Naive B cell (primary cell): ENCODE measurements around the gene MAP2. TPM values are rescaled to one million over a fixed set of nuclear protein-coding genes. Genes with fewer than 3 reads are reported as not detected.

Experiments used
- ATAC-seq, 2 donors: fragments of 150-1000 bp; cut with Tn5 transposase; 2 replicates each; pipeline ENCODE4 v1.10.0; 2021; ENCODE audit warnings: low read depth in 2 of 2, mild to moderate bottlenecking in 2 of 2, moderate library complexity in 2 of 2
- DNase-seq: peaks from one replicate; pipeline ENCODE4 v3.0.0; 2022
- H3K27ac Mint-ChIP-seq, 6 donors: one replicate each; pipeline ENCODE4 v1.8.0; 2020 to 2022; ENCODE audit warnings: mild to moderate bottlenecking in 6 of 6, mixed read lengths in 6 of 6, moderate library complexity in 5 of 6, inconsistent platforms in 2 of 6
- H3K27me3 Mint-ChIP-seq, 3 donors: one replicate each; pipeline ENCODE4 v1.8.0; 2021 to 2022; ENCODE audit warnings: mixed read lengths in 3 of 3, mild to moderate bottlenecking in 1 of 3
- H3K36me3 Mint-ChIP-seq, 2 donors: one replicate each; pipeline ENCODE4 v1.8.0; 2020 to 2022; ENCODE audit warnings: mixed read lengths in 2 of 2, inconsistent platforms in 1 of 2, mild to moderate bottlenecking in 1 of 2
- H3K4me1 Mint-ChIP-seq, 3 donors: one replicate each; pipeline ENCODE4 v1.8.0; 2020 to 2022; ENCODE audit warnings: mixed read lengths in 3 of 3, inconsistent platforms in 1 of 3, mild to moderate bottlenecking in 1 of 3, moderate library complexity in 1 of 3
- H3K4me3 Mint-ChIP-seq, 8 donors: one replicate each; pipeline ENCODE4 v1.8.0; 2020 to 2022; ENCODE audit warnings: mild to moderate bottlenecking in 8 of 8, mixed read lengths in 8 of 8, moderate library complexity in 8 of 8, inconsistent platforms in 2 of 8
- H3K9me3 Mint-ChIP-seq, 7 donors: one replicate each; pipeline ENCODE4 v1.8.0; 2020 to 2022; ENCODE audit warnings: mixed read lengths in 7 of 7, mild to moderate bottlenecking in 5 of 7, inconsistent platforms in 2 of 7, moderate library complexity in 1 of 7
- polyA plus RNA-seq, 6 donors: library from polyadenylated mRNA; unstranded; fragments of 300-500 nt; fragmentation: Illumina TruSeq; gene quantifications; one replicate each; pipeline ENCODE4 v1.2.3, GENCODE V29; 2021; ENCODE audit warnings: low read depth in 6 of 6

Gene MAP2
- polyA plus RNA-seq, 6 donors from 2014 or later, result 2.7 to 10.1 (median 6.3) TPM

DNA sequence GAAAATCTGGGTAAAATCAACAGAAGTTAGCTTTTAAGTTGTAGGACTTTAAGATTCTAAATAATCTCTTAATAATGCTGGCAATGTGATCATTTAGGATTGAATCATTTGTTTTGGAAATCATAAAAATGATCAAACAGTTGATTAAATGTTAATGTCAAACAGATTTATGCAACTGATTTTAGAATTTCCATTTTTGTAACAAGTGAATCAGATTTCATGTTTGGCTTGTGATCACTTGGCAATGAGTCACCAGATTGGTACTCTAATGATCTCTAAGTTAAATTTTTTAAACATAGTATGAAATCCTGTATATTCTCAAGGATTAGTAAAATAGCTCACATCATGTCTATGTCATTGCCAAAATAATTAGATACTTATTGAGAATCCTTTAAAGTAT is 297.6 kb downstream of the MAP2 start:
- no peak for DNase-seq

DNA sequence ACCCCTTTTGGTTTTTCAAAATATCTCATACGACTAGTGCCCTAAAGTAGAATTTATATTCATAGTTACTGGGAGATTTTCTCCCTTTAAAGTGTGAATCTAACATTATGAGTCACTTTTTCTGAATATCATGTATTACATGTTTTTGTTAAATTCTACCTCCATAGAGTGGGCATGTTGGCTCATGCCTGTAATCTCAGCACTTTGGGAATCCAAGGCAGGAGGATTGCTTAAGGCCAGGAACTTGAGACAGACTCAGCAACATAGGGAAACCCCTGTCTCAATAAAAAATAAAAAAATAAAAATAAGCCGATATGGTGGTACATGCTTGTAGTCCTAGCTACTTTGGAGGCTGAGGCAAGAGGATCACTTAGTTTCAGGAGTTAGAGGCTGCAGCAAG is 302.5 kb downstream of the MAP2 start:
- Mint-ChIP-seq H3K36me3 (peaks cover 0 to 5% of the 10 kb centered on the region in 2 donors), H3K27ac (no peak overlapping the region), H3K4me3 (no peak overlapping the region), H3K9me3 (no peaks in the 10 kb centered on the region), H3K4me1 (no peaks in the 10 kb centered on the region), H3K27me3 (no peaks in the 10 kb centered on the region)
- DNase-seq (no peak), ATAC-seq (no peak)

More for the DNA sequence above, 297.6 kb downstream of the MAP2 start:
- no peak for ATAC-seq
- Mint-ChIP-seq H3K27me3 (no peaks in the 10 kb centered on the region), H3K36me3 (peaks cover 0 to 5% of the 10 kb centered on the region in 2 donors), H3K4me3 (no peak overlapping the region), H3K27ac (no peak overlapping the region), H3K4me1 (no peaks in the 10 kb centered on the region), H3K9me3 (no peaks in the 10 kb centered on the region)

DNA sequence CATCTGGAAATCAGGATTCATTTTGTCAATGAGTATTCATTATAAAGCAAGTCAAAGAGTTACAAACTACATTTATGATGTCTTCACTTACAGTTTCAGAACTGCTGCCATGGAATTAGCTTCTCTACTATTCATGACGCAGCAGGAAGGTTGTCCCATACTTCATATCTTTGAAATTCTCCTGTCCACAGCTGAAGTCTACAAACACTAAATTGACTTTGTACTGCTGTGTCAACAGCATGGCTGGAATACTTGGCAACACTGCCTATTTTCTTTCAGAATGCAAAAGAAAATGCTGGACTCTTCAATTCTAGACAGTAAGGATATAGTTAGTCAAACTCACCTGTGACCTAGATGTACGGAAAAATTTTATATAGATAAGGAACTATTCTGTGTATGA is 303.2 kb downstream of the MAP2 start:
- H3K4me3 Mint-ChIP-seq, result no peak overlapping the region
- no peaks in the 10 kb centered on the region for H3K27me3 Mint-ChIP-seq
- DNase-seq (no peak), ATAC-seq (no peak)
- H3K27ac Mint-ChIP-seq, result no peak overlapping the region
- no peaks in the 10 kb centered on the region for H3K4me1 Mint-ChIP-seq
- peaks cover 0 to 5% of the 10 kb centered on the region in 2 donors for H3K36me3 Mint-ChIP-seq
- H3K9me3 Mint-ChIP-seq, result no peaks in the 10 kb centered on the region

DNA sequence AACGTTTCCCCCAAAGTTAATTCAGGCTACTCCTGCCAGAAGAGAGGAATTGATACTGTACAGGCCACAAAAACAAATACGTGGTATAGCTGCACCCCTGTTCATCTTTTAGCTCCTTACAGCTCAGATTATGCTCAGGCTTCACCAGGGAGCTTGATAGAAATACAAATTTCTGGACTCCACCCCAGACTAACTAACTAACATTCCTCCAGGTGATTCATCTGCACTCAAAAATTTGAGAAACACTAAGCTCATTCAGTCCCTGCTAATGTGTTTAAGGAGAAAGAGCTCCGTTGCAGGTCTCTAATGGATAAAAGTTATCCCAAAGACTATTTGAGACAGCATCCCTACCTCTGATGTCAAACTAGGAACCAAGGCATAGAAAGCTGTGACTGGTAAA is 311.0 kb downstream of the MAP2 start:
- ATAC-seq (no peak), DNase-seq (no peak)
- Mint-ChIP-seq H3K9me3 (no peaks in the 10 kb centered on the region), H3K4me1 (no peaks in the 10 kb centered on the region), H3K36me3 (no peaks in the 10 kb centered on the region), H3K27ac (no peak overlapping the region), H3K27me3 (peaks cover 0 to 10% (median 4%) of the 10 kb centered on the region in 3 donors), H3K4me3 (no peak overlapping the region)

DNA sequence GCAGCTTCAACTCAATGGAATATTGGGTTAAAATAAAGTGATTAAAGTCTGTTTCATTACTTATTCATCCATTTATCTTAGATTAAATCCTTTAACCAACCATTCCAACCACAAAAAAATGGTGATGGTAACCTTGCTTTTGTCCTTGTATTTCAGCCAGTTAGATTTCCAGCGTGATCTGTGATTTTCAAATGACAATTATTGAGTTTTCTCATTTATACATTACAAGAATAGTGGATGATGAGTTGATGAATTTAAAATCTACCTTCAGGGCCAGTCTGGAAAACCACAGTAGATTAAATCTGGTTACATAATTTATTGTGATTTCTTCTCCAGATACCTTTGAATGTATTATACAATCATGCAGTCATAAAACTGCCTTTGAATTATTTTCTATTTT is 318.1 kb downstream of the MAP2 start:
- H3K36me3 Mint-ChIP-seq, result no peaks in the 10 kb centered on the region
- no peak overlapping the region for H3K4me3 Mint-ChIP-seq
- peaks cover 0 to 10% (median 4%) of the 10 kb centered on the region in 3 donors for H3K27me3 Mint-ChIP-seq
- H3K4me1 Mint-ChIP-seq, result no peaks in the 10 kb centered on the region
- H3K9me3 Mint-ChIP-seq, result peaks cover 0 to 5% (median 1%) of the 10 kb centered on the region in 7 donors
- ATAC-seq, result no peak
- no peak overlapping the region for H3K27ac Mint-ChIP-seq
- no peak for DNase-seq

DNA sequence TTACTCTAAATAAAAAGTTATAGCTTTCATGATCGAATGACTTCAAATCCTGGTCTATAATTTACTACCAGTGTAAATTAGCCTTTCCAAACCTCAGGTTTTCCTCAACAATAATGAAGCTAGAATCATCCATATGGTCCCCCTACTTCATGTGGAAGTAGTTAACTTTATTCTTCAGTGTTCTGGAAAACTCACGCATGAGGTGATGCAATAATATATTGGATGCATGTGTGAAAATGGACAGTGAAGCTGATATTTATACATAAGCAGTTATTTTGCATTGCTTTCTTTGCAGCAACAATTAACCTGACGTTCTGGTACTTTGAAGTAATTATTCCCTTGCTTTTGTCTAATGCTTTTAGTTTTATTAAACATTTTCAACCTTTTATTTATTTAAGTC is 329.2 kb downstream of the MAP2 start:
- H3K27ac Mint-ChIP-seq, result no peak overlapping the region

DNA sequence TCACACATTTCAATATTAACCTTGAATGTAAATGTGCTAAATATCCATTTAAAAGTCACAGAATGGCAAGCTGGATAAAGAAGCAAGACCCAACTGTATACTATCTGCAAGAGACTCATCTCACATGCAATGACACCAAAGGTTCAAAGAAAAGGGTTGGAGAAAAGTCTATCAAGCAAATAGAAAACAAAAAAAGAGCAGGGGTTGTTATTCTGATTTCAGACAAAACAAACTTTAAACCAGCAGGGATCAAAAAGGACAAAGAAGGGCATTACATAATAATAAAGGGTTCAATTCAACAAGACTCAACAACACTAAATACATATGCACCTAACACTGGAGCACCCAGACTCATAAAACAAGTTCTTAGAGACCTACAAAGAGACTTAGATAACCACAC is 333.3 kb downstream of the MAP2 start:
- H3K4me1 Mint-ChIP-seq, result no peaks in the 10 kb centered on the region
- H3K9me3 Mint-ChIP-seq, result peaks cover 0 to 9% (median 4%) of the 10 kb centered on the region in 7 donors
- H3K27ac Mint-ChIP-seq, result no peak overlapping the region
- H3K27me3 Mint-ChIP-seq, result peaks cover 15 to 36% (median 20%) of the 10 kb centered on the region in 3 donors
- no peaks in the 10 kb centered on the region for H3K36me3 Mint-ChIP-seq
- ATAC-seq, result no peak
- H3K4me3 Mint-ChIP-seq, result no peak overlapping the region
- no peak for DNase-seq

More for the DNA sequence above, 329.2 kb downstream of the MAP2 start:
- Mint-ChIP-seq H3K36me3 (no peaks in the 10 kb centered on the region), H3K9me3 (peaks cover 0 to 2% (median 0%) of the 10 kb centered on the region in 7 donors), H3K4me1 (no peaks in the 10 kb centered on the region), H3K27me3 (peaks cover 7 to 32% (median 12%) of the 10 kb centered on the region in 3 donors), H3K4me3 (no peak overlapping the region)
- no peak for ATAC-seq
- DNase-seq, result no peak

DNA sequence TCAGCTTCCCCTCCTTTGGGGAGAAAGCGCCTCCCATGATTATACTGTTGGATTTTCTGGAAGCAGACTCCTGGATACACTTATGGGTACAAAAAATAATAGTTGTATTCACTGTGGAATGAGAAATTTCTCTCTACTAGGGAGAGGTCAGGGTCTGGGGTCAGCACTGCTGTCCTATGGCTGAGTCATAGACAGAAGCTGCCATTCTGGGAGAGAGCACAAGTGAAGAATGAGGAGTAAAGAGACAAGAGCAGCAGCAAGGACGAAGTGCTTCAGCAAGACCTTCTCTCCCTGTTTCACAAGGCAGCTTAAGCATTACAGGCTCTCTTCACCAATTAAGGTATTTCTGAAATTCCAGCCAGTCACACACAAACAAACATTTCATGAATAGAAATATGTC is 337.7 kb downstream of the MAP2 start:
- no peak overlapping the region for H3K4me3 Mint-ChIP-seq
- peaks cover 9 to 20% (median 17%) of the 10 kb centered on the region in 3 donors for H3K27me3 Mint-ChIP-seq
- ATAC-seq, result no peak
- no peak overlapping the region for H3K27ac Mint-ChIP-seq
- no peaks in the 10 kb centered on the region for H3K4me1 Mint-ChIP-seq
- H3K36me3 Mint-ChIP-seq, result no peaks in the 10 kb centered on the region
- H3K9me3 Mint-ChIP-seq, result peaks cover 0 to 17% (median 5%) of the 10 kb centered on the region in 7 donors
- DNase-seq, result no peak

DNA sequence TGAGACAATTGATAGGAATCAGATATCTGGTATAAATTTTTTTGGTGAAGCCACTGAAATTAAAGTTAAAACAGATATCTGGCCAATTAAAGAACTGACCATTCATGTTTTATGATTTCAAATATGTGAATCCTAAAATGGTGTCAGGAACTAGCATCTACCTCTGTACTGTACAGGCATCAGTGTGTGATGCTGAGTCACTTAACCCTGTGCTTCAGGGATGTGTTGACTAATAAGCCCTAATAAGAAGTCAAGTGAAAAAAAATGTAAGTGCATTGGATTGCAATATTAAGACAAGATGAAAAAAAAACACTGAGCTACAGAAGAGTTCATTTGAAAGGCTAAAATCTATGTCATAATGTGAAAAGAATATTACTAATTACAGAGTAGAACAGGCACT is 338.7 kb downstream of the MAP2 start:
- ATAC-seq (no peak), DNase-seq (no peak)
- Mint-ChIP-seq H3K36me3 (no peaks in the 10 kb centered on the region), H3K27ac (no peak overlapping the region), H3K27me3 (peaks cover 9 to 13% (median 9%) of the 10 kb centered on the region in 3 donors), H3K4me3 (no peak overlapping the region), H3K4me1 (no peaks in the 10 kb centered on the region), H3K9me3 (peaks cover 0 to 17% (median 4%) of the 10 kb centered on the region in 7 donors)

DNA sequence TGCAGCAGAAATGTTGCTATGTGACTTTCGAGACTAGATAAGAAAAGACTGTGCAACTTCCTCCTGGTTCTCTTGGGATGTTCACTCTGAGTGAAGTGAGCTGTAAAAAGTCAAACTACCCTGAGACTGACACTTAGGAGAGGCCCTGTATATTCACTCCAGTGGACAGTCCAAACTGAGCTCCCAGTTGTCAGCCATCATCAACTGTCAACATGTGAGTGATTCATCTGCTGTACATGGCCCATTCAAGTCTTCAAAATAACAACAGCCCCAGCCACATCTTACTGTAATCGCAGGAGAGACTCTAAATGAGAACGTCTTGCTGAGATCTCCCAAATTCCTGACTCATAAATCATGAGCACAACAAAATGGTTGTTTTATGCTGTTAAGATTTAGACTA is 339.3 kb downstream of the MAP2 start:
- H3K4me3 Mint-ChIP-seq, result no peak overlapping the region
- no peak for ATAC-seq
- H3K27me3 Mint-ChIP-seq, result peaks cover 3 to 13% (median 12%) of the 10 kb centered on the region in 3 donors
- no peaks in the 10 kb centered on the region for H3K4me1 Mint-ChIP-seq
- no peaks in the 10 kb centered on the region for H3K36me3 Mint-ChIP-seq
- peaks cover 0 to 17% (median 3%) of the 10 kb centered on the region in 7 donors for H3K9me3 Mint-ChIP-seq
- no peak overlapping the region for H3K27ac Mint-ChIP-seq
- no peak for DNase-seq

DNA sequence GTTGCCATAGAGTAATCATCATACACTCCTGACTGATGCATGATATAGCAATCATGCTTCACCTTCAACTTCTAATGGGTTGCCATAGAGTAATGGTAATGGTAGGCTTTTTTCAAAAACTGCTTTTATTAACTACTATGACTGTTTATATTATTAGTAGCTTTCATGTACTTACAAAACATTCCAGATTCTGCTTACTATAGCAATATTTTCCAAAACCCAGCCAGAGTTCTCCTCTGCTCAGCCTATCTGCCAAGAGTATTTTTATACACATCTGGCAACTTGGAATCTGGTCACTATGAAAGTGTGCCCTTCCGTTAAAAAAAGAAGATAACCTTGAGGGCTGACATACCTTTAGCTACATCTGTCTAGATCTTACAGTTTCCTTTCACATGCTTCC is 342.8 kb downstream of the MAP2 start:
- no peak for ATAC-seq
- Mint-ChIP-seq H3K36me3 (no peaks in the 10 kb centered on the region), H3K4me3 (no peak overlapping the region), H3K9me3 (peaks cover 0 to 8% (median 3%) of the 10 kb centered on the region in 7 donors), H3K27me3 (peaks cover 15 to 25% (median 19%) of the 10 kb centered on the region in 3 donors), H3K4me1 (peaks cover 3 to 5% (median 4%) of the 10 kb centered on the region in 3 donors), H3K27ac (no peak overlapping the region)
- DNase-seq, result no peak

DNA sequence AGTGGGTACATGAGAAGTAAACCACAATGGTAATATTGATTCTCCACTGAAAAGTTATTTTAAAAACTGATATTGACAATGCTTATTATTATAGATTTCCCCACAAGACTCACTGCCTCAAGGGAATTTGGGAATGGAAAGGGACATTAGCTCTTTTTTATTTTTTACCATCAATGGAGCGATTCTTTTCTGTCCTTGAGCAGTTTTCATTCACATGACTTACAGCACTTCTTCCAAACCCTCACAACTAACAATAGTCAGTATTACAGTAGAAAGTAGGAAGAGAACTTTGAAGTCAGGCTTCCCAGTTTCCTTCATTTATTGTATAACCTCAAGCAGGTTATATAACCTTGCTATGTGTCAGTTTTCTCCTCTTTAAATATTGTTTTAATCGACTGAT is 343.5 kb downstream of the MAP2 start:
- Mint-ChIP-seq H3K4me1 (peaks cover 3 to 5% (median 4%) of the 10 kb centered on the region in 3 donors), H3K9me3 (peaks cover 0 to 8% (median 3%) of the 10 kb centered on the region in 7 donors), H3K4me3 (no peak overlapping the region), H3K27me3 (peaks cover 16 to 29% (median 18%) of the 10 kb centered on the region in 3 donors), H3K36me3 (no peaks in the 10 kb centered on the region), H3K27ac (no peak overlapping the region)
- ATAC-seq, result no peak
- DNase-seq, result no peak

DNA sequence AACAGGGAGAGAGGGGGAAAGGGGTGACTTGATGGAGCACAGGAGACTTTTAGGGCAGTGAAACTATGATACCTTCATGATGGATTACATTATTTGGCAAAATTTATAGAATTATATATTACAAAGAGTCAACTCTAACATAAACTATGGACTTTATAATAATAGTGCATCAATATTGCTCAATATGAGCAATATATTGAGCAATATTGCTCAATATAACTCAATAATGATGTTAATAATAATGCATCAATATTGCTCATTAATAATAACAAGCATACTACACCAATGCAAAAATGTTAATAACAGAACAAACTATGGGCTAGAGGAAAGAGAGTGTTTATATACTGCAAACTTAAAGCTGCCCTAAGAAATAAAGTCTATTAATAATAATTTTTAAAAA is 344.7 kb downstream of the MAP2 start:
- Mint-ChIP-seq H3K27me3 (peaks cover 25 to 41% (median 25%) of the 10 kb centered on the region in 3 donors), H3K4me3 (no peak overlapping the region), H3K36me3 (no peaks in the 10 kb centered on the region), H3K9me3 (peaks cover 0 to 8% (median 3%) of the 10 kb centered on the region in 7 donors), H3K27ac (no peak overlapping the region), H3K4me1 (peaks cover 3 to 5% (median 4%) of the 10 kb centered on the region in 3 donors)
- DNase-seq (no peak), ATAC-seq (no peak)

DNA sequence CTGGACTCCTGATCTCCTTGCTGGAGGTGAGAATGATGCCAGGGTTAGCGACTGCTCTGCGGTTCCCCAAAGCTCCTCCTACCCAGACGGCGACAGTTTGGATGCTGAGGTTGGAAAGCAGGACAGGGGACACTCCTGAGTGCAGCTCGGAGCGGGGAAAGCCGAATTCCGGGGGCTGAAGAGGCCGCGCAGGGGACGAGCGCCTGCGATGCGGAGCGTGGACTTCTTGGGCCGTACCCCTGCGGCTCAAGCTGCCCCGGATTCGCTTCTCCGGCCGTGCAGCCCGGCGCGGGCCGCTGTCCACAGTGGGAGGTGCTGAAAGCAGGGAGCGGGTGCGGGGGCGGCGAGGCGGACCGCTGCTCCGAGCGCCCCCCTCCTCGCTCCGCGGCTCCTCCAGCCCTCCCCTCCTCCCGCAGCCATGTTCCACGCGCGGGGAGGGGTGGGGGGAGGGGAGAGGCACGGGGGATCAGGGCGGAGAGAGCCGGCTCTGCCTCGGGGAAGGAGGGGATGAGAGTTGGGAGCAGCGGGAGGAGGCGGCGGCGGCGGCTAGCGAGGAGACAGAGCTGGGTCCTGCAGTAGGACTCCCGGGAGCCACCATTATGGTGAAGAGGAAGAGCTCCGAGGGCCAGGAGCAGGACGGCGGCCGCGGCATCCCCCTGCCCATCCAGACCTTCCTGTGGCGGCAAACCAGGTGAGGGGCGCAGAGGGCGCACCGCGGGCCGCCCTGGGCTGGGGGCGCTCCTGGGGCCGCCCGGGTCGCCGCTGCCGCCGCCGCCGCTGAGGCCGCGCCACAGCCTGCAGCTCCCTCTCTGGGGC is 347.8 kb downstream of the MAP2 start, which contains the start of gene UNC80:
Gene UNC80, plus strand, starts transcription at position 359 of the 816 bp plus-strand sequence. Its CDS starts 241 bp downstream, at position 600.
- DNase-seq (no peak), ATAC-seq (no peak)
- Mint-ChIP-seq H3K4me1 (peaks cover 3 to 5% (median 4%) of the 10 kb centered on the region in 3 donors), H3K36me3 (no peaks in the 10 kb centered on the region), H3K4me3 (peak within 1 kb of the TSS in 1 of 8 donors; percentile 26), H3K9me3 (peaks cover 0 to 4% (median 0%) of the 10 kb centered on the region in 7 donors), H3K27ac (no peak within 1 kb of the TSS), H3K27me3 (peaks cover 26 to 47% (median 30%) of the 10 kb centered on the region in 3 donors)
